HG02943 (cell line): Measurements from ENCODE around the gene BPHL.
"Not testable (repeated sequence)": the region's sequence is repeated elsewhere in the genome, so short reads cannot be mapped to it uniquely, and the experiment has no call there.

Source experiments
- ATAC-seq: cut with Tn5 transposase; IDR thresholded peaks from one replicate; pipeline ENCODE4 v1.9.1; 2021; ENCODE audit warnings: mild to moderate bottlenecking, low read depth, moderate library complexity; ENCODE audit not compliant: unreplicated experiment

BPHL gene

DNA sequence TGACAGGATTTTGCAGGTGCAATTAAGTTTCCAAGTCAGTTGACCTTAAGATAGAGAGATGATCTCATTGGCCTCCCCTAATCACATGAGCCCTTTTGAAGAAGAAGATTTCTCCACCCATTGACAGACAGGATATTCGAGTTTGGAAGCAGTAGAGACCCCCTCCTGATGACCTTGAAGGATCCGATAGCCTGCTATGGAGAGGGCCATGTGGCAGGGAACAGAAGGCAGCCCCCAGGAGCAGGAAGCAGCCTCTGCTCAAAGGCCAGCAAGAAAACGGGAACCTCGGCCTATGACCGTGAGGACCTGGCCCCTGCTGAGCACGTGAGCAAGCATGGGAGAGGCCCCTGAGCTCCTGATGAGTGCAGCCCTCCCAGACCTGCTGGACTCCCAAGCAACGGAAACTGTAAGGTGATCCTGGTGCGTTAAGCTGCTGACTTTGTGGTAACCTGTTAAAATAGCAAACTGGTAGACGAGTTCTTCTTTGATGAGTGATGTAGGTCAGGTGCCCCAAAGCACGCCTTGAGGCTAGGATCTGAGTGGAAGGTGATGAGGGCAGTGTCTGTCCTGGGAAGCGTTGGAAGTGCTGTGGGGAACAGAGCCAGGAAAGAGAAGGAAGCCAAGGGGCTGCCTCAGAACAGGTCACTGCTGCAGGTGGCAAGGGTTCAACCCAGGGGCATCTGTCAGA is 57.3 kb downstream of the BPHL start:
- ATAC-seq = no peak

DNA sequence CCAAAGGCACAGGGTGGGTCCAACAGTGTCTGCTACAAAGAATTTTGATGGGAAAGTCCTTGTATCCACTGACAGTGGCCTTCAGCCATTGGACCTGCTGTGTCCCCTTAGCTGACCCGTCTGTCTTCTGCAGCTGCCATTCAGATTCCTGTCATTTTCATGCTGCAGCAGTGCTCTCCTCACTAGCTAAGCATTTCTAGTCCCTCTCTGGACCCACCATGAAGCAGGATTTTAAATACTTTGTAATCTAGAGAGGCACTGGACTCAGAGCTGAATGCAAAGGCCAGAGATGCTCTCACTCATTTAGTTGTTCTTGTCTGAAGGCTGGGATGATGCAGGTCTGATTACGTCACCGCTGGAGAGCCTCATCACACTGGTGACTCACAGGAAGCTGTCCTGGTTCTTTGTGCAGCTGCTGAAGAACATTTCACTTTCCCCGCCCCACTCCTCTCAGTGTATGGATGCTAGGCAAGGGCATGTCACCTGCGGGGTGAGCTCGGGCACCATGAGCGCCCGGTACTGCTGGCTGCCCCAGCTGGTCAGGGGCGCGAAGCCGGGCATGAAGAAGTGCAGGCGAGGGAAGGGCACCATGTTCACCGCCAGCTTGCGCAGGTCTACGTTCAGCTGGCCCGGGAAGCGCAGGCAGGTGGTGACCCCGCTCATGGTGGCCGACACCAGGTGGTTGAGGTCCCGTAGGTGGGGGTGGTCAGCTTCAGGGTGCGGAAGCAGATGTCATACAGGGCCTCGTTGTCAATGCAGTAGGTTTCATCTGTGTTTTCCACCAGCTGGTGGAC is 58.2 kb downstream of the BPHL start:
- ATAC-seq = no peak

DNA sequence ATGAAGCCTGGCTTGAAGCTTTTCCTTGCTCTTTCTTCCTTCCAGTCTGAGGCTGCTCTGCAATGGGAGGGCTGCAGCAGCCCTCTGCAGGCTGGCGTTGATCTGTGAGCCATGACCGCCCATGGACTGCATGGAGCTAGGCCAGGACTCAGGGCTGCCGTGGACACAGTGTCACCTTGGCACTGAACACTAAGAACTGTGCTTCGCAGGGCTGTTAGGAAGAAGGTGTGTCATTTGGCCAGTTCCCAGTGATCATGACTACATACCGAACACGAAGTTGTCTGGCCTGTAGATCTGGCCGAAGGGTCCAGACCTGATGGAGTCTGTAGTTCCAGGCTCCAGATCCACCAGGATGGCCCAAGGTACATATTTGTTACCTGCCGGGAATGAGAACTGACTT is 60.2 kb downstream of the BPHL start:
- not testable (repeated sequence) for ATAC-seq

DNA sequence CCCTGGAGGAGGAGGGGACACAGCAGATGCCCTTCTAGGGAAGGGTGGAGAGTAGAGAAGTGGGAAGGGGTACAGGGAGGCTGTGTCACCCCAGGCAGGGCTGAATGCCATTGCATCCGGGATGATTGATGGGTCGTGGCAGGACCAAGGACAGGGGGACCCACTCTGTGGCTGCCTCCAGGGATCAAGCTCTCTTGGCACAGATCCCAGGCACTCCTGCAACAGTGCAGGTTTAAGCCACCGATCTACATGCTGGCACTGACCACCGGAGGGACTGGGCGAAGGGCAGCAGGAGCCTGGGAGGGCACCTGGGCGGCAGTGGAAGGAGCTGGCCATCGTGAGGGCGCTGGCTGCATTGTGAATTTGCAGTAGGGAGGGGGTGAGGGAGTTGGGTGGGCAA is 61.4 kb downstream of the BPHL start:
- not testable (repeated sequence) for ATAC-seq

DNA sequence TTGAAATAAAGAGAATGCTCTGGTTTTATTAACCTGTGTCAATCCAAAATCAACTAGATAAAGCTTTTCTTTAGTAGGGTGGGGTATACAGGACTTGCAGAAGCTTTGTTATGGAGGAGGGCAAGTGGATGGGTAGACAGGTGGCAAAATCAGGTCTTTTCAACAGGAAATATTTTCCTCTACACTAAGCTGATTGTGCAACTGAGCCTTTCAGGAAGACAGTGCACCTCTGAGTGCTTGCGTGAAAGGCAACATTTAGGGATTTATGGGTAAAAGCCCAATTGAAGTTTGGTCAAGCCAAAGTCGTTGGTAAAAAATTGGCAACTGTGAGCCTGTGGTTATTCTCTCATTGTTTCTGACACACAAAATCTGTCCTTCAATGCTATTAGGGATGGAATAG is 62.6 kb downstream of the BPHL start:
- no peak for ATAC-seq

DNA sequence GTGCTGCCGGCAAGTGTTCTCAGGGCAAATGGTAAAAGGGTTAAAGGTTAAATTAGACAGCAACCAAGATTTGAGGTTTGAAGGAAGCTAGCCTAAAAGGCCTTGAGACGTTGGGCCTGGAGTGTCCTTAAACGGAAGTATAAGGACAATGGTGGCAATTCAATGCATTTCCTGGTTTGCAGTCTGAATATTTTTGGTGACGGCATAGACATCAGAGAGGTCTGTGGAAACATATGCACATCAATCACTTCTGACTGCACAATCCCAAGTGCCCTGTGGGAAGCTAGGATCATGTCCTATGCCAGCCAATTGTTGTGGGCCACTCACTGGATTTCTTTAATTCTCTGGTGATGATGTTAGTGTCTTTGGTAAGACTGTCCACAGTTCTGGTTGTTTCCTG is 64.6 kb downstream of the BPHL start:
- no peak for ATAC-seq

DNA sequence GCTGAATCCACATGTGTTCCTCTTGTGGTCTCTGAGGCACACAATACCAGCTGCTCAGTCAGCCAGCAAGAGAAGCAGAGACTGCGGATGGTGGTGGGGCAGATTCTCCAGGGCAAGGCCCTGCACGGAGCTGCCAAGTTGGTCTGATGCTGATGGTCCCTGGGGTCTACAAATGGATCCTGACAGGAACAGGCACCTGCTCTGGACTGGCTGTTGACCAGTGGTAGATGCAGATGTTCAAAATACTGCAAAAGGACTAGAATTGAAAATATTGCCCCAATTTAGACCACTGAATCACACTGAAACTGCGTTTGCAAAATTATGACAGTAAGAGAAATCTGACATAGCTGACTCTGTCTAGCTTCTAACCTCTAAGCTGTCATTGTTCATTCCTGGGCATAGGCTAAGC is 68.5 kb downstream of the BPHL start:
- no peak for ATAC-seq

DNA sequence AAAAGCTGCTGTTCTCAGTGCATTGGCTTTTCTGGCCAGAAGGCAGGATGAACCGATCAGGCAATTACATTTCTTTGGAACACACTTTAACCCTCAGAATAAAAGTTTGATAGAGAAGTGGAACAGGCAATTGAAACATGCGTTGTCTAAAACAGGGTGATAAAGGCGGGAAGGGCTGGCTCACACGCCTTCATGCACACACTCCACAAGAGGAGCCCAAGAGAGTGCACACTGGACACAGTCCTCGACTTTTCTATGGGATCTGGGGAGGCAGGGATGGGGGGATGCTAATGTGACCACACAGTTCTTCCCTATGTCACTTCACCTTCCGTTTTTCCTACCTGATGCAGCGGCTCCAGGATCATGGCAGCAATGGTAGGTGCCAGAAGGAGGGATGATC is 69.8 kb downstream of the BPHL start:
- ATAC-seq = no peak

DNA sequence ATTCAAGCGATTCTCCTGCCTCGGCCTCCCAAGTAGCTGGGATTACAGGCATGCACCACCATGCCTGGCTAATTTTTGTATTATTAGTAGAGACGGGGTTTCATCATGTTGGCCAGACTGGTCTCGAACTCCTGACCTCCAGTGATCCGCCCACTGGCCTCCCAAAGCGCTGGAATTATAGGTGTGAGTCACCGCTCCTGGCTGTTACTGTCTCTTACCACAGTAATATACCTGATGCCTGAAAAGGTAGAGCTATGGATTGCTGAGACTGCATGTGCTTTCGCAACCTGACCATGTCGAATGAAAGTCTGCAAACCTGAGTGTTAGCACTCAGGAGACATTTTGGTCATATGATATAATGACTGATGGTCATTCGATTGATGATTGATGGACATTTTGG is 70.7 kb downstream of the BPHL start:
- not testable (repeated sequence) for ATAC-seq

DNA sequence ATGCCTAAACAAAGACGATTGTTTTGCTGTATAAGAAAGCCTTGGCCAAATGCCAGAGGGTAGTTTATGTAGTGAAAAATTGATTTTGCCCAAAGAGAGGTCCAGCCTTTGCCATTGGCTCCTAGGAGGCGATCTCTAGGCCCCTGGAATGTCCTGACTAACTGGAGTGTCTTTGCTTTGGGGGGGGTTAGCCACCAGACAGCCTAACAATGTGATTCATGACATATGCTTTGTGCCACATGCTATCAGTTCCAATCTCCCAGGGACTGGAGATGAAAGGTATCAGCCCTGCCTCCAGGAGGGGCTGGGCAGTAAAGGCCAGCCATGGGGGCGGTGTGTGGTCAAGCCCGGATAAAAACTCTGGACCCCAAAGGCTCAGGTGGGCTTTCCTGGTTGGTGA is 71.5 kb downstream of the BPHL start:
- ATAC-seq = no peak

DNA sequence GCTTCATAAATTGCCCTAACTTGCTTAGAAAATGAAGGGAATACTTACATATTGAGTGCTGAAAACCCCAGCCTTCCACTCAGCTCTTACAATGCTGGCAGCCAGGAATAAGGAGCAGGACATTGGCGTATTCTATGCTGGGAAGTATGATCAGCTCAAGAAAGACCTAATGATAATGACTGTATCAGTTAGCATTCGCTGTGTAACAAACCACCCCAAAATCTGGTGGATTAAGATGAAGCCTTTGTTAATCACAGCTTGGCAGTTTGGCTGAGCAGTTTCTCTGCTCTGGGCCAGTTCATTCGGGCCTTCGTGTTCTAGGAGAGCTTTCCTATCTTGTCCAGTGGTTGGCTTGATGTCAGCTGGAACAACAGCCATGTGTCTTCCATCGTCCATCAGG is 72.3 kb downstream of the BPHL start:
- no peak for ATAC-seq

DNA sequence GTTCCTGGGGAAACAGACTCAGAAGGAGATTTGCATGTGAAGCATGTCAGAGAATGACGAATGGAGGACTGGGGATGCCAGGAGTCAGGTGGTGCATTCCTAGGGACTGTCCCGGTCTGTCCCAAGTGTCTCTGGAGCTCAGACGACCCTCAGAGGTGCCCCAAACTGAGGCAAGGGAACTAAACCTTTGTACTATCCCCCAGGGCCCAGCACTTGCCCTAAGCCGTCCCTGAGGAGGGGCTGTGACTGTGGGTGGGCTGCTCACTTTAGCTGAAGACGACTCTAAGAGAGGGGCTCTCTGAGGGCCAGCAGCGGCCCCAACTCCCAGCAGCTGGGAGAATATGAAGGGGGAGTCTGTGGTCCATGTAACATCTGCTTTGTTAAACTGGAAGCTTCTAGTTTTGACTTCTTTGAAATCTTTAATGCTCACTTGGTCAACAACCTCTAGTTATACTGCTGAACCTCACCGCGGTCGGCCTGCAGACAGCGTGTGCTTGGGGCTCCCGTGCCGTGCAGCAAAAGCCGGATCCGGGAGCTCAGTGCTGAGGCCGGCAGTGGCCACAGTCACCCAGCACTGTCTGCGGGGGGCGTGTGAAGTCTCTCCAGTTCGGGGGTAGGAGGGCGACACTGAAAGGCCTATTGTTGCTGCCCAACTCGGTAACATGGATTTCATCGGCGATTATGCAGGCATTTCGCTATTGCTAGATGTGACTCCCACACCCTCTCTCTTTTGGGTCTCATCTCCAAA is 74.8 kb downstream of the BPHL start:
- ATAC-seq = no peak

DNA sequence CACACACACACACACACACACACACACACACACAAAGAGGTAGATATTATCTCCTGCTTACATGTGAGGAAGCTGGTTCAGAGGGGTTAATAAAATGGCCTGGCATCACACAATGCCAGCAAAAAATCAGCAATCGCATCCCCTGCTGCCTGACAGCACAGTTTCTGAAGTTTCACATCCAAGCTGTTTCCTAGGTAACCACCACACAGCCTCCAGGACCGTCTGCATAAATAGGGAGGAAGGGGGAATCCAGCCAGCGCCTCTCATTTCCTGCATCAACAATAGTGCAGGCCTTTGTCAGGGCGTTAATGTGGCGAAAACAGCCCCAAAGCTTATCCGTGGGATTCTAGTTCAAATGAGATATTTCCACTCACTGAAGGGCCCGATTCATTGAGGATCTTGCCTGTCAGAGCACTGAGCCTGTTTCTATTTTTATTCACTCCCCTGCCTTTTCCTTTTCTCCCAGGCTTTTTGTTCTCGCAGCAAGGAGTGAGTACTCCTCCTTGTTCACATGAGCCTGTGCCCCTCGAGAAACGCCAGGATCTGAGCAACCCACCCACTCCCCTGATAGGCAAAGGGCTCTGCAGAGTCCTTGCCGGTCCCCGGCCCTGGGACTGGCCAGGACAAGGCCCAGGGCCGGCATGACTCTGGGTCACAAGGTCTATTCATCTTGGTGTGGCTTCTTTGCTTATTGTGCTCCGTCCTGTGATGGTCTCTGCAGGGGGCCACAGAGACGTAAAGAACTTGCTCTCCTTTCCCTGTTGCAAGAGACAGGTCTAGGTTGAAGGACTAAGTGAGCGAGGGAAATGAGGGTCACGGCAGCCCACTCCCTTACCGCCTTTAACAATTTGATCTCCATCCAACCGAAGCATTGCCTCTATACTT is 76.3 kb downstream of the BPHL start:
- ATAC-seq = no peak

DNA sequence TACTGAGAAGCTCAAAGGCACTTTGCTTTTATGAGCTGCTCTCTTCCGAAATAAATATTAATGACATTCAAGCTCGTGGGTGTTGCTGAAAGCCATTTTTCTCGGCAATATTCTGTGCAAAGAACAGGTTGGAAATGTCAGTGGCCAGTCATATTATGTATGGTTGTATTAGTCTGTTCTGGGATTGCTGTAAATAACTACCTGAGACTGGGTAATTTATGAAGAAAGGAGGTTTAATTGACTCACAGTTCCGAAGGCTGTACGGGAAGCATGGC is 76.8 kb downstream of the BPHL start:
- no peak for ATAC-seq

DNA sequence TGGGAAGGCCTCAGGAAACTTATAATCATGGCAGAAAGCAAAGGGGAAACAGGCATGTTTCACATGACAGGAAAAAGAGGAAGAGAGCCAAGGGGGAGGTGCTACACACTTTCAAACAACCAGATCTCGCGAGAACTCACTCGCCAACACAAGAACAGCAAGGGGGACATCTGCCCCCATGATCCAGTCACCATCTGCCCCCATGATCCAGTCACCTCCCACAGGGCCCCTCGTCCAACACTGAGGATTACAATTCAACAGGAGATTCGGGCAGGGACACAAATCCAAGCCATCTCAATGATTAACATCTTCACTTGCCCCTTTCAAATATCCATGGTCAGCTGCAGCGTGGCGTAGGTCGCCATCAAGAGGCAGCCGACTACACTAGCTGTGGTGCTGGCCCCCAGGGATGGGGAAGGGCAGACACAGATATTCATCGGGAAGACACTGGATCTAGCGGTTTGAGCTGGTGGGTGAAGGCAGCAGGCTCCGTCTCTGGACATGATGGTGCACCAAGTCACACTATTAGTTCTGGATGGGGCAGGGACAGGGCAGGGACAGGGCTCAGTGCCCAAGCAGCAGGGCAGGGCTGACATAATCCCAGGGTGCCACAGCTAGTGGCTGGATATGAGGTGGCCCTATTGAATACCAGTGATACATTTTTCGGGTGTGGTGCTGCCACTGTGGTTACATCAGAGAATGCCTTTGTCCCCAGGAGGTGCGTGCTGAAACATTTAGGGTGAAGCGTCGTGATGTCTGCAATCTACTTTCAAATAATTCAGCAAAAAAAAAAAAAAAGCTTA is 77.4 kb downstream of the BPHL start:
- no peak for ATAC-seq

DNA sequence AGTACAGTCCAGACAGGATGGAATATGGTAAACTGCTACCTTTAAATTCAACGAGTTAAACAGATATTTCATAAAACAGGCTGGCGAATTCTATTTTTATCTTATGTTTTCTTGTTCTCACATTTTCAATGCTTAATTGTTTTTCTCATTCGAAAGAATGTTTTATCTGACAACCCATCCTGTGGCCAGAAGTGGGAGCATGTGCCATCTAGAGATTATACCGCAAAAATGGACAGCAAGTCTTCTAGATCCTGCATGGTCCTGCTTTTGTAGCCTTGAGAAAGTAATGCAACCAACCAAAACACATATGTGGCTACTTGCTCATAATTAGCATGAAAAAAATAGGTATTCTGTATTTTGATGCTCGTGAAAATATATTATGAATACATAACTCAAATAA is 78.3 kb downstream of the BPHL start:
- ATAC-seq = no peak

DNA sequence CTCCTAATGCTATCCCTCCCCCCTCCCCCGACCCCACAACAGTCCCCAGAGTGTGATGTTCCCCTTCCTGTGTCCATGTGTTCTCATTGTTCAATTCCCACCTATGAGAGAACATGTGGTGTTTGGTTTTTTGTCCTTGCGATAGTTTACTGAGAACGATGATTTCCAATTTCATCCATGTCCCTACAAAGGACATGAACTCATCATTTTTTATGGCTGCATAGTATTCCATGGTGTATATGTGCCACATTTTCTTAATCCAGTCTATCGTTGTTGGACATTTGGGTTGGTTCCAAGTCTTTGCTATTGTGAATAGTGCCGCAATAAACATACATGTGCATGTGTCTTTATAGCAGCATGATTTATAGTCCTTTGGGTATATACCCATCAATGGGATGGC is 79.2 kb downstream of the BPHL start:
- ATAC-seq = not testable (repeated sequence)

DNA sequence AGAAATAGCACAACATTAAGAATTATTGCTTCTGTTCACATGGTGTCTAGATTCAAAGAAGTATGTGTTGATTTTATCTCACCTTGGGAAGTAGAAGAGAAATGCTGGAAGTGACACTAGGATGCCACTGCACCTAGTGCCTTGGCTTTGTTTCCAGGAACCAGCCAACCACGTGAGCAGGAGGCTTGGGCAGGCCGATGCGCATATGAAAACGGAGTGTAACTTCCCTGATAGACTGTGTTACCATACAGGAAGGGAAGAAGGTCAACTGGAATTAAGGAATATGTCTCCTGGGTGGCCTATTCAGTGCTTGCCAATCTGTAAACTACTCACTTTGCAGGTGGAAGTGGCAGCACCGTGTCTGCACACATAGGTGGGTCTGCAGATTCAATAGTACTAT is 80.9 kb downstream of the BPHL start:
- ATAC-seq = no peak

DNA sequence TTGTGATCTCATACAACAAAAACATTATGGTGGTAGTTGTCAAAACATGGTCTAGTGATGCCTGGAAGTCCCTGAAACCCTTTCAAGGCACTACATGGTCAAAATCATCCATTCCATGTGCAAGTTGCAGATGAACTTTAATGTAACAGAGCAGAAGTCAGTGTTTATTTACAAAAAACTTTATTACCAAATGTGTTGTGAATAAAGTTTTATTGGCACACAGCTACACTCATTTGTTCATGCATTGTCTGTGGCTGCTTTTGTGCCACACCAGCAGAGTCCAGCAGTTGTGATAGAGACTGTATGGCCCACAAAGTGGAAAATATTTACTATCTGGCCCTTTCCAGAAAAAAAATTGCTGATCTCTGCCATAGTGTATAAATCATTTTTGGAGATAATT is 82.2 kb downstream of the BPHL start:
- ATAC-seq = no peak

DNA sequence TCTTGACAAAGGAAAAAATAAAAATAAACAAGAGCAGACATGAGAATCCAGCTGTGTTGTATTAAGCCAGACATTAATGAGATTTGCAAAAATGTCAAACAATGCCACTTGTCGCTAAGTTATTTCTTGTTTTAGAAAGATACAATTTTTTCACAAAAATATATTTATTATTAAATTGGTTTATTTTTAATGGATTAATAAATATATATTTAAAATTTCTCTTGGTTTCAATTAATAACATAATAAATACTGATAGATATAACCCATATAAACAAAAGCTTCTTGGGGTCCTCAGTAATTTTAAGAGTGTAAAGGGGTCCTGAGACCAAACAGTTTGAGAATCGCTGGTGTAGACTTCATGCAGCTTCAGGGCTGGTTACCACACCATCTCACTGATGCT is 82.9 kb downstream of the BPHL start:
- ATAC-seq = no peak
